ENCODE results near the gene LBP. TPM values are rescaled to one million over a fixed set of nuclear protein-coding genes. Genes with fewer than 3 reads are reported as not detected.
"Not testable (repeated sequence)": the region's sequence is repeated elsewhere in the genome, so short reads cannot be mapped to it uniquely, and the experiment has no call there.

The LBP gene
- total RNA-seq, 1 donor from 2014 or later: not detected

DNA sequence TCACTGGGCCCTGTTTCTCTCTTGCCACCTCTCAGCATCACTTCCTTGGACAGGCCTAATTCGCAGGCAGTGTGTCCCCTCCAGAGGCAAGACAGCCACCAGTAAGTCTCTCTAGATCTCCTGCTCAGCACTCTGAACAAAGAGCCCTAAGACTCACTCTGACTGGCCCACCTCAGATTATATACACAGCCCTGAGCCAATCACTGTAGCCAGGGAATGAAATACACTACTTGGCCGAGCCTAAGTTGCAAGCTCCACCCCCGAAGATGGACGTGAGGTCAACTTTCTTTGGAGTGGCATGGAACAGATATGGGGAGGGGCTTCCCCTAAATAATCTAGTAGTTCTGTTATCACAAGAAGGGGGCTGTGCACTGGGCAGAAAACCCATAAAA is 38.2 kb upstream of the LBP start:
- no peaks in the 10 kb centered on the region for H3K9me3 Mint-ChIP-seq
- intact Hi-C loops (cut with micrococcal nuclease): no loop called here
- no peak overlapping the region for H3K4me3 Mint-ChIP-seq
- H3K36me3 Mint-ChIP-seq (ENCODE audit: low read depth): no peaks in the 10 kb centered on the region
- H3K4me1 Mint-ChIP-seq (ENCODE audit: low read depth): peaks cover 18% of the 10 kb centered on the region
- DNase-seq (ENCODE audit: low spot score): no peak
- peaks cover 34% of the 10 kb centered on the region for H3K27me3 Mint-ChIP-seq (ENCODE audit: insufficient read depth)
- H3K27ac Mint-ChIP-seq: no peak overlapping the region

- intact Hi-C loops (cut with micrococcal nuclease): no loop called here
- H3K9me3 Mint-ChIP-seq: no peaks in the 10 kb centered on the region
- H3K27me3 Mint-ChIP-seq (ENCODE audit: insufficient read depth): peaks cover 30% of the 10 kb centered on the region
- no peak overlapping the region for H3K27ac Mint-ChIP-seq
- no peak for DNase-seq (ENCODE audit: low spot score)
- peaks cover 14% of the 10 kb centered on the region for H3K4me1 Mint-ChIP-seq (ENCODE audit: low read depth)
- H3K4me3 Mint-ChIP-seq: no peak overlapping the region
- no peaks in the 10 kb centered on the region for H3K36me3 Mint-ChIP-seq (ENCODE audit: low read depth)
Measured at GRCh38 chr20:38308447-38308846, 37.8 kb upstream of the LBP start.

GRCh38 chr20:38311091-38311490 is 35.2 kb upstream of the LBP start:
- no peak for DNase-seq (ENCODE audit: low spot score)
- no peak overlapping the region for H3K4me3 Mint-ChIP-seq
- peaks cover 5% of the 10 kb centered on the region for H3K4me1 Mint-ChIP-seq (ENCODE audit: low read depth)
- H3K27me3 Mint-ChIP-seq (ENCODE audit: insufficient read depth): peaks cover 10% of the 10 kb centered on the region
- no peaks in the 10 kb centered on the region for H3K9me3 Mint-ChIP-seq
- no peaks in the 10 kb centered on the region for H3K36me3 Mint-ChIP-seq (ENCODE audit: low read depth)
- H3K27ac Mint-ChIP-seq: no peak overlapping the region
- intact Hi-C loops (cut with micrococcal nuclease): no loop called here

DNA sequence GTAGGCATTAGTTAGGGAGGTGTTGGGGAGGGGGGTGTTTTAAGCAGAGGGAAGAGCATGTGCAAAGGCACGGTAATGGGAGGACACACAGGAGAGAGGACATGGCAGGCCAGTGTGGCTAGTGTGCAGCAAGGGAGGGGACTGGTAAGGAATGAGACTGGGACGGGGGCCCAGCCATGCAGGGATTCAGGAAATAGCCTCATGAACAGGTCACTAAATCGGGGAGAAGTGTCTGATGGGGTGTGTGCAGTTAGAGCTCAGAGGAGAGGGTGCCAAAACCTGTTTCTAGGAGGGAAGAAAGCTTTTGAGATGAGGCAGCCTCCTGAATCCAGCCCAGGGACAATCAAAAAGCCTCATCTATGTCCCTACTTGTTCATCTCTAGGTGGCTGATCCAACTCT is 34.8 kb upstream of the LBP start:
- no peaks in the 10 kb centered on the region for H3K9me3 Mint-ChIP-seq
- peaks cover 8% of the 10 kb centered on the region for H3K27me3 Mint-ChIP-seq (ENCODE audit: insufficient read depth)
- H3K27ac Mint-ChIP-seq: no peak overlapping the region
- H3K36me3 Mint-ChIP-seq (ENCODE audit: low read depth): no peaks in the 10 kb centered on the region
- peaks cover 5% of the 10 kb centered on the region for H3K4me1 Mint-ChIP-seq (ENCODE audit: low read depth)
- no peak for DNase-seq (ENCODE audit: low spot score)
- H3K4me3 Mint-ChIP-seq: no peak overlapping the region
- intact Hi-C loops (cut with micrococcal nuclease): no loop called here

GRCh38 chr20:38313676-38314075 is 32.6 kb upstream of the LBP start:
- no peak for DNase-seq (ENCODE audit: low spot score)
- no peak overlapping the region for H3K4me3 Mint-ChIP-seq
- no peak overlapping the region for H3K27ac Mint-ChIP-seq
- H3K36me3 Mint-ChIP-seq (ENCODE audit: low read depth): no peaks in the 10 kb centered on the region
- intact Hi-C loops (cut with micrococcal nuclease): no loop called here
- H3K9me3 Mint-ChIP-seq: no peaks in the 10 kb centered on the region
- peaks cover 8% of the 10 kb centered on the region for H3K27me3 Mint-ChIP-seq (ENCODE audit: insufficient read depth)
- H3K4me1 Mint-ChIP-seq (ENCODE audit: low read depth): no peaks in the 10 kb centered on the region

DNA sequence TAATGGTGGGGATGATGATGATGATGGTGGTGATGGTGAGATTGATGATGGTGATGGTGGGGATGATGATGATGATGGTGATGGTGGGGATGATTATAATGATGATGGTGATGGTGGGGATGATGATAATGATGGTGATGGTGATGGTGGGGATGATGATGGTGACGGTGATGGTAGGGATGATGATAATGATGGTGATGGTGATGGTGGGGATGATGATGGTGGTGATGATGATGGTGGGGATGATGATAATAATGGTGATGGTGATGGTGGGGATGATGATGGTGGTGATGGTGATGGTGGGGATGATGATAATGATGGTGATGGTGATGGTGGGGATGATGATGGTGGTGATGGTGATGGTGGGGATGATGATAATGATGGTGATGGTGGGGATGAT is 31.9 kb upstream of the LBP start:
- H3K27me3 Mint-ChIP-seq (ENCODE audit: insufficient read depth); intact Hi-C loops (cut with micrococcal nuclease); H3K4me3 Mint-ChIP-seq; H3K4me1 Mint-ChIP-seq (ENCODE audit: low read depth); H3K9me3 Mint-ChIP-seq; H3K36me3 Mint-ChIP-seq (ENCODE audit: low read depth); DNase-seq (ENCODE audit: low spot score); H3K27ac Mint-ChIP-seq: not testable (repeated sequence)

- intact Hi-C loops (cut with micrococcal nuclease): no loop called here
- H3K27ac Mint-ChIP-seq: no peak overlapping the region
- no peaks in the 10 kb centered on the region for H3K4me1 Mint-ChIP-seq (ENCODE audit: low read depth)
- H3K9me3 Mint-ChIP-seq: no peaks in the 10 kb centered on the region
- H3K36me3 Mint-ChIP-seq (ENCODE audit: low read depth): no peaks in the 10 kb centered on the region
- DNase-seq (ENCODE audit: low spot score): no peak
- no peak overlapping the region for H3K4me3 Mint-ChIP-seq
- H3K27me3 Mint-ChIP-seq (ENCODE audit: insufficient read depth): peaks cover 8% of the 10 kb centered on the region
Measured at GRCh38 chr20:38315290-38315966, 30.9 kb upstream of the LBP start.

- intact Hi-C loops (cut with micrococcal nuclease): no loop called here
- H3K27me3 Mint-ChIP-seq (ENCODE audit: insufficient read depth): peaks cover 8% of the 10 kb centered on the region
Measured at GRCh38 chr20:38316341-38316740, 29.9 kb upstream of the LBP start.

GRCh38 chr20:38317422-38317821 is 28.9 kb upstream of the LBP start:
- Mint-ChIP-seq H3K27me3 (ENCODE audit: insufficient read depth) (peaks cover 6% of the 10 kb centered on the region), H3K4me3 (no peak overlapping the region), H3K27ac (no peak overlapping the region), H3K4me1 (ENCODE audit: low read depth) (no peaks in the 10 kb centered on the region), H3K9me3 (no peaks in the 10 kb centered on the region), H3K36me3 (ENCODE audit: low read depth) (no peaks in the 10 kb centered on the region)
- DNase-seq (ENCODE audit: low spot score): no peak
- intact Hi-C loops (cut with micrococcal nuclease): no loop called here

More at GRCh38 chr20:38316341-38316740, 29.9 kb upstream of the LBP start:
- H3K36me3 Mint-ChIP-seq (ENCODE audit: low read depth): no peaks in the 10 kb centered on the region
- H3K4me1 Mint-ChIP-seq (ENCODE audit: low read depth): no peaks in the 10 kb centered on the region
- H3K9me3 Mint-ChIP-seq: no peaks in the 10 kb centered on the region
- H3K4me3 Mint-ChIP-seq: no peak overlapping the region
- H3K27ac Mint-ChIP-seq: no peak overlapping the region
- no peak for DNase-seq (ENCODE audit: low spot score)

GRCh38 chr20:38320221-38320620 is 26.1 kb upstream of the LBP start:
- no peaks in the 10 kb centered on the region for H3K36me3 Mint-ChIP-seq (ENCODE audit: low read depth)
- H3K27me3 Mint-ChIP-seq (ENCODE audit: insufficient read depth): peaks cover 3% of the 10 kb centered on the region
- no peaks in the 10 kb centered on the region for H3K9me3 Mint-ChIP-seq
- H3K4me1 Mint-ChIP-seq (ENCODE audit: low read depth): no peaks in the 10 kb centered on the region
- H3K4me3 Mint-ChIP-seq: no peak overlapping the region
- intact Hi-C loops (cut with micrococcal nuclease): no loop called here
- no peak for DNase-seq (ENCODE audit: low spot score)
- no peak overlapping the region for H3K27ac Mint-ChIP-seq

DNA sequence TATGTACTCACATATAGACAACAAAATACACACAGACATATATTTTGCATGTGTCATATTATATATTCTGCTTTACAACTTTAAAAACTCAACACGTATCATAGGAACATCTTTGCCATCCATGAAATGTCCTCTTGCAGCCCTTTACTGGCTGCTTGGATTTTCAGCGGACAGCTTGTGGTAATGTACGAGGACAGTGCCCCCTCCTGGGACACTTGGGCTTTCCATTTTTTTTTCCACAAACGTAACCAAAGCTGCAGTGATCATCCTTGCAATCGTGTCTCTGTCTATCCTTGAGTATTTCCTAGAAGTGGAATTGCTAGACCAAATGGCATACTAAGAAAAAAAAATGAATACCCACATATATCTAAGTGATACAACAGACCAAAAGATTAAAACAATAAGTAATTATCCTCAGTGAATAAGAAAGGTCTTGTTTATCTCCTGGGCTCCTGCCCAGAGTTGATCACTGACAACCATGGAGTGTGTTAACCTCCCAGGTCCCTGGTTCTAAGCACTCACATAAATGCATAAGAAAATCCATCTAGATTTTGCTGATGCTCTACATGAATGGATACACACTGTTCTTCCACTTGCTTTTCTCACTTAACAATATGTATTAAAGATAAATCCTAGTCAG is 24.2 kb upstream of the LBP start:
- H3K27ac Mint-ChIP-seq: no peak overlapping the region
- no peak for DNase-seq (ENCODE audit: low spot score)
- no peak overlapping the region for H3K4me3 Mint-ChIP-seq
- H3K9me3 Mint-ChIP-seq: no peaks in the 10 kb centered on the region
- intact Hi-C loops (cut with micrococcal nuclease): no loop called here
- no peaks in the 10 kb centered on the region for H3K4me1 Mint-ChIP-seq (ENCODE audit: low read depth)
- H3K27me3 Mint-ChIP-seq (ENCODE audit: insufficient read depth): peaks cover 3% of the 10 kb centered on the region
- H3K36me3 Mint-ChIP-seq (ENCODE audit: low read depth): no peaks in the 10 kb centered on the region

GRCh38 chr20:38324159-38324558 is 22.1 kb upstream of the LBP start:
- H3K36me3 Mint-ChIP-seq (ENCODE audit: low read depth): no peaks in the 10 kb centered on the region
- H3K27ac Mint-ChIP-seq: no peak overlapping the region
- no peak overlapping the region for H3K4me3 Mint-ChIP-seq
- no peak for DNase-seq (ENCODE audit: low spot score)
- intact Hi-C loops (cut with micrococcal nuclease): no loop called here
- no peaks in the 10 kb centered on the region for H3K9me3 Mint-ChIP-seq
- H3K27me3 Mint-ChIP-seq (ENCODE audit: insufficient read depth): peaks cover 3% of the 10 kb centered on the region
- H3K4me1 Mint-ChIP-seq (ENCODE audit: low read depth): no peaks in the 10 kb centered on the region

DNA sequence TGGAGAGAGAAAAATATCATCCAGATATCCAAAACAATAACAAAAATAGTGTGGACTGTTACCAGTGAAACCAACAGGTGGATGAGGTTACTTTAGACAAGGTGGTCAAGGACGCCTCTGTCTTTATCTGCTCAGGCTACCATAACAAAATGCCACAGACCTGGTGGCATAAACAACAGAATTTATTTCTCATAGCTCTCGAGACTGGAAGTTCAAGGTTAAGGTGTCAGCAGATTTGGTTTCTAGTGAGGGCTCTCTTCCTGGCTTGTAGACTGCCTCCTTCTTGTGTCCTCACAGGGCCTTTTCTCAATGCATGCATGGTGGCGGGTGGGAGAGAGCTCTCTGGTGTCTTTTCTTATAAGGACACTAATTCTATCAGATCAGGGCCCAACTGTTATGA is 21.1 kb upstream of the LBP start:
- no peak for DNase-seq (ENCODE audit: low spot score)
- Mint-ChIP-seq H3K27me3 (ENCODE audit: insufficient read depth) (peaks cover 3% of the 10 kb centered on the region), H3K27ac (no peak overlapping the region), H3K9me3 (no peaks in the 10 kb centered on the region), H3K36me3 (ENCODE audit: low read depth) (no peaks in the 10 kb centered on the region), H3K4me3 (no peak overlapping the region), H3K4me1 (ENCODE audit: low read depth) (no peaks in the 10 kb centered on the region)
- intact Hi-C loops (cut with micrococcal nuclease): no loop called here

GRCh38 chr20:38325905-38326304 is 20.4 kb upstream of the LBP start:
- intact Hi-C loops (cut with micrococcal nuclease): no loop called here
- no peak overlapping the region for H3K4me3 Mint-ChIP-seq

More at GRCh38 chr20:38325905-38326304, 20.4 kb upstream of the LBP start:
- Mint-ChIP-seq H3K27ac (no peak overlapping the region), H3K27me3 (ENCODE audit: insufficient read depth) (peaks cover 3% of the 10 kb centered on the region), H3K9me3 (no peaks in the 10 kb centered on the region), H3K4me1 (ENCODE audit: low read depth) (no peaks in the 10 kb centered on the region), H3K36me3 (ENCODE audit: low read depth) (no peaks in the 10 kb centered on the region)
- DNase-seq (ENCODE audit: low spot score): no peak
